ENCODE measurements around the gene SMARCD3. TPM values are rescaled to one million over a fixed set of nuclear protein-coding genes. Genes with fewer than 3 reads are reported as not detected.

SMARCD3 gene
- total and polyA plus RNA-seq, 9 of the 15 experiments (the other 6 are each of a cell fraction or from before 2014, with no cell fraction given), result 0.43 to 3.6 (median 2.6) TPM

DNA sequence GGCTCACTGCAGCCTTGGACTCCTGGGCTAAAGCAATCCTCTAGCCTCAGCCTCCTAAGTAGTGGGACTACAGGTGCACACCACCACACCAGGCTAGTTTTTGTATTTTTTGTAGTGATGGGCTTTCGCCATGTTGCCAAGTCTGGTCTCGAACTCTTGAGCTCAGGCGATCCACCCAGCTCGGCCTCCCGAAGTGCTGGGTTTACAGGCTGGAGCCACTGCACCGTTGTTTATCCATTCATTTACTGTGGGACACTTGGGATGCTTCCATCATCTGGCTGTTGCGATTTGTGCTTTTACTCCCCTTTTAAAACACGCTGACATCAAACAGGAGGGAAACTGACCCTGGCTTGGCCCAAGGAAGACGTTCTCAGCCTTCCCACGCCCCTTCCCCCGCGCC, 30.5 kb upstream of the SMARCD3 start:
- in situ Hi-C loops (cut with MboI) (no loop called here), intact Hi-C loops (cut with micrococcal nuclease) (no loop called here)
- Histone ChIP-seq H4K20me1 (replicated peaks; ENCODE audit: control insufficient read depth, insufficient read depth, low read length) (peaks cover 11% of the 10 kb centered on the region; the same call in 1 of the 2 replicates), H3K79me2 (ENCODE audit: control insufficient read depth, insufficient read depth, low read length) (no peaks in the 10 kb centered on the region), H2AFZ (ENCODE audit: low read depth, low read length) (no peak overlapping the region), H3K27me3 (ENCODE audit: control insufficient read depth in 2 of 2, insufficient read depth in 2 of 2, low read length in 2 of 2) (peaks cover 47 to 71% of the 10 kb centered on the region in 2 experiments), H3K9me3 (replicated peaks; ENCODE audit: control insufficient read depth, insufficient read depth, low read depth, low read length) (0 out of 2 replicates have a peak, but pooled peaks cover 2% of the 10 kb centered on the region), H3K36me3 (ENCODE audit: control insufficient read depth, insufficient read depth, low read length) (no peaks in the 10 kb centered on the region), H3K9ac (ENCODE audit: insufficient read depth in 1 of 2, low read depth in 2 of 2, low read length in 2 of 2) (no peak overlapping the region), H3K4me3 (no peak overlapping the region), H3K4me2 (ENCODE audit: insufficient read depth, low read length) (no peak overlapping the region), H3K4me1 (replicated peaks in 1 of 2; ENCODE audit: control insufficient read depth in 2 of 2, insufficient read depth in 2 of 2, low read length in 2 of 2) (peaks cover 0 to 29% of the 10 kb centered on the region in 2 experiments; a peak in 3 of 5 replicates), H3K27ac (ENCODE audit: extremely low read depth, low read depth, low read length) (no peak overlapping the region), H3K9me1 (ENCODE audit: control insufficient read depth, insufficient read depth, low read length) (no peaks in the 10 kb centered on the region)
- BruUV-seq (replicated peaks), result no TSS peak
- WGBS (ENCODE audit: insufficient coverage, low coverage, missing lambda C conversion rate), result 3% methylated on average over 12 of the region's 12 CpGs
- ChIA-PET POLR2A (interaction anchor here (0.9 kb wide), 1 partner anchor 10 kb away, joined by 3 read pairs; no protein-coding TSS in a partner anchor), CTCF (ENCODE audit: low intra/inter-chr PET ratio) (no interaction called here)
- DNase-seq (ENCODE audit: extremely low read depth in 1 of 4, low spot score in 3 of 4) (no peak), FAIRE-seq (no peak), ATAC-seq (no peak)
- TF ChIP-seq, protein P1, sequence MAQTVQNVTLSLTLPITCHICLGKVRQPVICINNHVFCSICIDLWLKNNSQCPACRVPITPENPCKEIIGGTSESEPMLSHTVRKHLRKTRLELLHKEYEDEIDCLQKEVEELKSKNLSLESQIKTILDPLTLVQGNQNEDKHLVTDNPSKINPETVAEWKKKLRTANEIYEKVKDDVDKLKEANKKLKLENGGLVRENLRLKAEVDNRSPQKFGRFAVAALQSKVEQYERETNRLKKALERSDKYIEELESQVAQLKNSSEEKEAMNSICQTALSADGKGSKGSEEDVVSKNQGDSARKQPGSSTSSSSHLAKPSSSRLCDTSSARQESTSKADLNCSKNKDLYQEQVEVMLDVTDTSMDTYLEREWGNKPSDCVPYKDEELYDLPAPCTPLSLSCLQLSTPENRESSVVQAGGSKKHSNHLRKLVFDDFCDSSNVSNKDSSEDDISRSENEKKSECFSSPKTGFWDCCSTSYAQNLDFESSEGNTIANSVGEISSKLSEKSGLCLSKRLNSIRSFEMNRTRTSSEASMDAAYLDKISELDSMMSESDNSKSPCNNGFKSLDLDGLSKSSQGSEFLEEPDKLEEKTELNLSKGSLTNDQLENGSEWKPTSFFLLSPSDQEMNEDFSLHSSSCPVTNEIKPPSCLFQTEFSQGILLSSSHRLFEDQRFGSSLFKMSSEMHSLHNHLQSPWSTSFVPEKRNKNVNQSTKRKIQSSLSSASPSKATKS (CRISPR knock-in tag; IDR thresholded peaks at IDR 0.05), result no peak
- no peak for TF ChIP-seq THRB (CRISPR knock-in tag; conservative IDR thresholded peaks at IDR 0.05)
- TF ChIP-seq PHF8 (IDR thresholded peaks at IDR 0.05; ENCODE audit: borderline replicate concordance, low read length), result no peak
- TF ChIP-seq CBX5 (IDR thresholded peaks at IDR 0.05; ENCODE audit: borderline replicate concordance, low read depth), result no peak
- TF ChIP-seq, protein P2, sequence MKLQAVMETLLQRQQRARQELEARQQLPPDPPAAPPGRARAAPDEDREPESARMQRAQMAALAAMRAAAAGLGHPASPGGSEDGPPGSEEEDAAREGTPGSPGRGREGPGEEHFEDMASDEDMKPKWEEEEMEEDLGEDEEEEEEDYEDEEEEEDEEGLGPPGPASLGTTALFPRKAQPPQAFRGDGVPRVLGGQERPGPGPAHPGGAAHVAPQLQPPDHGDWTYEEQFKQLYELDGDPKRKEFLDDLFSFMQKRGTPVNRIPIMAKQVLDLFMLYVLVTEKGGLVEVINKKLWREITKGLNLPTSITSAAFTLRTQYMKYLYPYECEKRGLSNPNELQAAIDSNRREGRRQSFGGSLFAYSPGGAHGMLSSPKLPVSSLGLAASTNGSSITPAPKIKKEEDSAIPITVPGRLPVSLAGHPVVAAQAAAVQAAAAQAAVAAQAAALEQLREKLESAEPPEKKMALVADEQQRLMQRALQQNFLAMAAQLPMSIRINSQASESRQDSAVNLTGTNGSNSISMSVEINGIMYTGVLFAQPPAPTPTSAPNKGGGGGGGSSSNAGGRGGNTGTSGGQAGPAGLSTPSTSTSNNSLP (IDR thresholded peaks at IDR 0.05; ENCODE audit: borderline replicate concordance, low read depth, low read length), result no peak
- TF ChIP-seq DLX4 (CRISPR knock-in tag; IDR thresholded peaks at IDR 0.05), result no peak
- TF ChIP-seq HDGF (IDR thresholded peaks at IDR 0.05), result no peak
- TF ChIP-seq, protein P3, sequence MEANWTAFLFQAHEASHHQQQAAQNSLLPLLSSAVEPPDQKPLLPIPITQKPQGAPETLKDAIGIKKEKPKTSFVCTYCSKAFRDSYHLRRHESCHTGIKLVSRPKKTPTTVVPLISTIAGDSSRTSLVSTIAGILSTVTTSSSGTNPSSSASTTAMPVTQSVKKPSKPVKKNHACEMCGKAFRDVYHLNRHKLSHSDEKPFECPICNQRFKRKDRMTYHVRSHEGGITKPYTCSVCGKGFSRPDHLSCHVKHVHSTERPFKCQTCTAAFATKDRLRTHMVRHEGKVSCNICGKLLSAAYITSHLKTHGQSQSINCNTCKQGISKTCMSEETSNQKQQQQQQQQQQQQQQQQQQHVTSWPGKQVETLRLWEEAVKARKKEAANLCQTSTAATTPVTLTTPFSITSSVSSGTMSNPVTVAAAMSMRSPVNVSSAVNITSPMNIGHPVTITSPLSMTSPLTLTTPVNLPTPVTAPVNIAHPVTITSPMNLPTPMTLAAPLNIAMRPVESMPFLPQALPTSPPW (CRISPR knock-in tag; IDR thresholded peaks at IDR 0.05), result no peak
- TF ChIP-seq ADNP (tag; IDR thresholded peaks at IDR 0.05), result no peak

Data from K562 (cell line).